Keratinocyte (primary cell): ENCODE measurements around the gene HOXC12. TPM values are rescaled to one million over a fixed set of nuclear protein-coding genes. Genes with fewer than 3 reads are reported as not detected.

Experiments used
- DNase-seq: peaks from one replicate; pipeline ENCODE4 v3.0.0-alpha.2; 2011; ENCODE audit warnings: low read depth, missing footprints, low spot score
- FAIRE-seq: peaks from 2 replicates; lab custom pipeline; 2011; peaks lifted over from hg19 to GRCh38; lab: Jason Lieb, UNC
- H2AFZ ChIP-seq: 2 replicates; pipeline ENCODE4 v1.6.0; 2012; ENCODE audit warnings: low read length, control low read depth, inconsistent platforms; ENCODE audit not compliant: control insufficient read depth
- H3K27ac ChIP-seq: 2 replicates; pipeline ENCODE4 v1.5.1; 2011; ENCODE audit warnings: low read length; ENCODE audit not compliant: control insufficient read depth, insufficient read depth
- H3K27me3 ChIP-seq: 3 replicates; pipeline ENCODE4 v1.6.0; 2011; ENCODE audit warnings: low read length; ENCODE audit not compliant: control insufficient read depth, insufficient read depth; ENCODE audit errors: extremely low read depth
- H3K36me3 ChIP-seq, 2 experiments: 2 replicates in 1 of 2; 3 replicates in 1 of 2; pipeline ENCODE4 v1.5.1; 2011; ENCODE audit warnings: low read length in 2 of 2, mild to moderate bottlenecking in 1 of 2; ENCODE audit not compliant: control insufficient read depth in 2 of 2, insufficient read depth in 2 of 2; ENCODE audit errors: extremely low read depth in 1 of 2
- H3K4me1 ChIP-seq: 3 replicates; pipeline ENCODE4 v1.5.1; 2011; ENCODE audit warnings: low read length; ENCODE audit not compliant: control insufficient read depth, insufficient read depth; ENCODE audit errors: extremely low read depth
- H3K4me2 ChIP-seq: 3 replicates; pipeline ENCODE4 v1.6.0; 2011; ENCODE audit warnings: low read depth, low read length; ENCODE audit not compliant: control insufficient read depth, insufficient read depth; ENCODE audit errors: extremely low read depth
- H3K4me3 ChIP-seq, 3 experiments: fragments of 200-600 bp in 1 of 3; sonication (generic) in 1 of 3; 2 replicates in 2 of 3; 3 replicates in 1 of 3; pipeline ENCODE4 v1.5.1; 2011 to 2016; ENCODE audit warnings: low read length in 3 of 3, mild to moderate bottlenecking in 3 of 3, control low read depth in 2 of 3, inconsistent platforms in 1 of 3, low read depth in 1 of 3, mixed read lengths in 1 of 3, mixed run types in 1 of 3, moderate library complexity in 1 of 3; ENCODE audit not compliant: control insufficient read depth in 2 of 3, insufficient read depth in 2 of 3; ENCODE audit errors: extremely low read depth in 1 of 3
- H3K79me2 ChIP-seq: 2 replicates; pipeline ENCODE4 v1.6.0; 2012; ENCODE audit warnings: low read length; ENCODE audit not compliant: control insufficient read depth, insufficient read depth
- H3K9ac ChIP-seq: 3 replicates; pipeline ENCODE4 v1.6.0; 2011; ENCODE audit warnings: low read length; ENCODE audit not compliant: control insufficient read depth, insufficient read depth; ENCODE audit errors: extremely low read depth
- H3K9me1 ChIP-seq: 3 replicates; pipeline ENCODE4 v1.6.0; 2011; ENCODE audit warnings: low read length; ENCODE audit not compliant: control insufficient read depth, insufficient read depth; ENCODE audit errors: extremely low read depth
- H3K9me3 ChIP-seq: 2 replicates; pipeline ENCODE4 v1.5.1; 2012; ENCODE audit warnings: low read depth, low read length; ENCODE audit not compliant: control insufficient read depth
- H4K20me1 ChIP-seq: 3 replicates; pipeline ENCODE4 v1.6.0; 2011; ENCODE audit warnings: low read length; ENCODE audit not compliant: control insufficient read depth, insufficient read depth; ENCODE audit errors: extremely low read depth
- CTCF ChIP-seq, 3 experiments: IDR thresholded peaks in 1 of 3; conservative IDR thresholded peaks in 1 of 3; optimal IDR thresholded peaks in 1 of 3; 2 replicates in 2 of 3; 3 replicates in 1 of 3; pipeline versions ENCODE3 to v1.5.1; 2011; ENCODE audit warnings: low read length in 3 of 3, mild to moderate bottlenecking in 3 of 3, moderate library complexity in 2 of 3, control low read depth in 1 of 3, inconsistent platforms in 1 of 3; ENCODE audit not compliant: insufficient read depth in 2 of 3; ENCODE audit errors: extremely low read depth in 1 of 3
- EZH2 ChIP-seq: IDR thresholded peaks from one replicate; pipeline ENCODE4 v1.6.1; 2012; ENCODE audit warnings: inconsistent platforms, mild to moderate bottlenecking, low read length, moderate library complexity
- dilution Hi-C: fragments of 300-500 bp; cut with MboI; formaldehyde crosslinking; loops from one replicate; pipeline ENCODE4 v1.7.0; 2020; ENCODE audit warnings: low sequenced_read_pairs; ENCODE audit not compliant: extremely low pct_ligation_motif_present
- polyA plus RNA-seq, 5 experiments: library from polyadenylated mRNA; depleted of rRNA in 3 of 5; stranded (reverse) in 3 of 5; stranded (forward) in 1 of 5; unstranded in 1 of 5; fragments of >200 nt; gene quantifications; 1 replicate in 1 of 5; 2 replicates in 3 of 5; 3 replicates in 1 of 5; pipeline versions ENCODE4 v1.2.1 to v1.2.3, GENCODE V29; 2011 to 2012; ENCODE audit warnings: missing spikeins in 2 of 5, low read depth in 1 of 5, low replicate concordance in 1 of 5

Gene HOXC12
- polyA plus RNA-seq, 1 donor (not counting 4 experiments of a cell fraction or from before 2014, with no cell fraction given), result 0.47 TPM

DNA sequence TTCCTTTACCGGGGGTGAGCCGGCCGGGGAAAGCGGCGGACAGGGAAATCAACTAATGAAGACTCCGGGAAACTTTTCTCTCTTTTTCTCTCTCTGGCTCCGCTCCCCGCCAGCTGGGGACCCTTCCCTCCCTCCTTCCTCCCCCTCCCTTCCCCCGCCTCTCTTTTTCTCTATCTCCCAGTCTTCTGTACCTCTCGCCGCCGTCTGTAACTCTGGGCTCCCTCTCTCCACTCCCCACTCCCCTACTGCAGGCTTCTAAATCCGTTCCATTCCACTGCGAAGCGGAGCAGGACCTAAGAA, 11.3 kb downstream of the HOXC12 start:
- no peak overlapping the region for H3K4me3 ChIP-seq
- peaks cover 0 to 2% of the 10 kb centered on the region in 2 experiments for H3K36me3 ChIP-seq
- no peak overlapping the region for H3K27ac ChIP-seq
- H3K27me3 ChIP-seq, result peaks cover 12% of the 10 kb centered on the region
- TF ChIP-seq CTCF (optimal IDR thresholded peaks at IDR 0.05 in 1 of 3, IDR thresholded peaks at IDR 0.05 in 1 of 3, conservative IDR thresholded peaks at IDR 0.05 in 1 of 3; ENCODE audit: extremely low read depth in 1 of 3, insufficient read depth in 2 of 3, low read length in 3 of 3) (no peak), EZH2 (no peak)
- no peak overlapping the region for H3K9ac ChIP-seq
- peaks cover 3% of the 10 kb centered on the region for H3K4me1 ChIP-seq
- no peaks in the 10 kb centered on the region for H3K9me3 ChIP-seq
- FAIRE-seq (no peak), DNase-seq (no peak)
- no peak overlapping the region for H2AFZ ChIP-seq
- H3K9me1 ChIP-seq, result no peaks in the 10 kb centered on the region
- H3K4me2 ChIP-seq, result no peak overlapping the region
- H3K79me2 ChIP-seq, result no peaks in the 10 kb centered on the region
- H4K20me1 ChIP-seq, result no peaks in the 10 kb centered on the region
- dilution Hi-C loops, result no loop called here

DNA sequence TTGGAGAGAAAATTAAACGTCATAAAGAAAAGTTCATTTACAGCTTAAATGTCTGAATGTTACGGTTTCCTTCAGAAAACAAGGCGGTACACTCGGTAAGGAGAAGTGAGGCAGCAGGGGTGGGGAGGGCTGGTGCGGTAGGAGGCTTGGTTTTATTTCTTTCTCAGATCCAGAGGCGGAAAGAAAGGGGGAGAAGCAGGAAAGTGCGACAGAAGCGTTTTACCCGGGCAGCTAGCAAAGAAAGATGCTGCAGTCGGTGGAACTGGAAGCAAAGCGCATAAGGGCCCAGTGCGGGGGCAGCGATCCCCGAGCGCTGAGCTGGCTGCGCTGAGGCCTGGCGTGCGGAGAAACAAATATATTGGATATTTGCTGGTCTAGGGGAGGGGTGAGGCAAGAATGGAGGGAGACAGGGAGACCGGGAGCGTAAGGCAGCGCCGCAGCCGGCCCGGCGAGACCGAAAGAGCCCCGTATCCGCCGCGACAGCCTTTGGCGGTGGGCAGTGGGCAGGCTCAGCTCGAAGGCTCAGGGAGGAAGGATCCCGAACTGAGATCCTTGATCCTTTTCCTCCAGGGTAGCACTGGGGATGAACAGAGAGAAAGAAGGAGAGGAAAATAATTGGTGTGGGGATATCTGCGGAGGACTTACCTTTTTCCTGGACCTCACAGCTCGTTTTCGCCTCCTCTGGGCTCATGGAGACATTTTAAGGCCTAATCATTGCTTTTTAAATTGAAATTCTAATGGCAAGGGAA, 11.9 kb downstream of the HOXC12 start:
- Histone ChIP-seq H3K36me3 (peaks cover 0 to 2% of the 10 kb centered on the region in 2 experiments), H3K9me3 (no peaks in the 10 kb centered on the region), H3K27ac (no peak overlapping the region), H3K4me1 (peaks cover 3% of the 10 kb centered on the region), H3K4me3 (no peak overlapping the region), H3K9ac (no peak overlapping the region), H3K79me2 (no peaks in the 10 kb centered on the region), H3K4me2 (no peak overlapping the region), H3K9me1 (no peaks in the 10 kb centered on the region), H4K20me1 (no peaks in the 10 kb centered on the region), H2AFZ (no peak overlapping the region), H3K27me3 (peaks cover 8% of the 10 kb centered on the region)
- dilution Hi-C loops, result no loop called here
- FAIRE-seq (no peak), DNase-seq (no peak)
- TF ChIP-seq CTCF (optimal IDR thresholded peaks at IDR 0.05 in 1 of 3, IDR thresholded peaks at IDR 0.05 in 1 of 3, conservative IDR thresholded peaks at IDR 0.05 in 1 of 3; ENCODE audit: extremely low read depth in 1 of 3, insufficient read depth in 2 of 3, low read length in 3 of 3) (no peak), EZH2 (no peak)
